C4-2B (cell line): ENCODE measurements around the gene NUTM1.
"Not testable (repeated sequence)": the region's sequence is repeated elsewhere in the genome, so short reads cannot be mapped to it uniquely, and the experiment has no call there.

Source experiments
- H3K27ac ChIP-seq: fragments of 450-650 bp; 2 replicates; pipeline ENCODE4 v1.5.1; 2017
- ZFX ChIP-seq: fragments of 450-650 bp; IDR thresholded peaks from 2 replicates; pipeline ENCODE4 v1.6.1; 2017
- TF ChIP-seq, protein P1 (sequence below): fragments of 450-650 bp; conservative IDR thresholded peaks from 2 replicates; pipeline ENCODE4 v1.5.1; 2017; ENCODE audit warnings: mild to moderate bottlenecking

Gene NUTM1

DNA sequence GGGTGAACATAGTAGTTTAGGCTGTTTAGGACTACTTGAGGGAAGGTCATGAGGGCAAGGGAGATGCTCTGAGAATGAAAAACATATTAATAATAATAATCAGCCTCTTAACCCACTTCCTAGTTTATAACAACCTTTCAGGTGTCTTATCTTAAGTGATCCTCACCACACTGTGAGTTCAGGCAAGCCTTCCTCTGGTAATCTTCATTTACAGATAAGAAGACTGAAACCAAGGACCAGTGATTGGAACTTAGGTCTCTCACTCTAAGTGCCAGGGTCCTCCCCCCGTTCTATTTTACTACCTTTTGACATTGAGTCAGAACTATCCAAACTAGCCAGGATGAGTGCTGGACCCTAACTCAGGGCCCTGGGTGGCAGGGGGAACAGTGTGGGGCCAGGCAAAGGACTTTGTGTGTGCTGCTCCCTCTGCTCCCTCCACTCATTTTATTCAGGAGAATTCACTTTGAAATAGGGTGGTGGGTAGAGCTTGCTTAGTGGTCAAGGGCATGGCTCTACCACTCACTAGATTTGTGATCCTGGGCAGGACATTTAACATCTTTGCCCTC lies 5.7 kb downstream of the NUTM1 start:
- no peak for TF ChIP-seq ZFX
- TF ChIP-seq, protein P1, sequence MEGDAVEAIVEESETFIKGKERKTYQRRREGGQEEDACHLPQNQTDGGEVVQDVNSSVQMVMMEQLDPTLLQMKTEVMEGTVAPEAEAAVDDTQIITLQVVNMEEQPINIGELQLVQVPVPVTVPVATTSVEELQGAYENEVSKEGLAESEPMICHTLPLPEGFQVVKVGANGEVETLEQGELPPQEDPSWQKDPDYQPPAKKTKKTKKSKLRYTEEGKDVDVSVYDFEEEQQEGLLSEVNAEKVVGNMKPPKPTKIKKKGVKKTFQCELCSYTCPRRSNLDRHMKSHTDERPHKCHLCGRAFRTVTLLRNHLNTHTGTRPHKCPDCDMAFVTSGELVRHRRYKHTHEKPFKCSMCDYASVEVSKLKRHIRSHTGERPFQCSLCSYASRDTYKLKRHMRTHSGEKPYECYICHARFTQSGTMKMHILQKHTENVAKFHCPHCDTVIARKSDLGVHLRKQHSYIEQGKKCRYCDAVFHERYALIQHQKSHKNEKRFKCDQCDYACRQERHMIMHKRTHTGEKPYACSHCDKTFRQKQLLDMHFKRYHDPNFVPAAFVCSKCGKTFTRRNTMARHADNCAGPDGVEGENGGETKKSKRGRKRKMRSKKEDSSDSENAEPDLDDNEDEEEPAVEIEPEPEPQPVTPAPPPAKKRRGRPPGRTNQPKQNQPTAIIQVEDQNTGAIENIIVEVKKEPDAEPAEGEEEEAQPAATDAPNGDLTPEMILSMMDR: no peak
- H3K27ac ChIP-seq: no peak overlapping the region

DNA sequence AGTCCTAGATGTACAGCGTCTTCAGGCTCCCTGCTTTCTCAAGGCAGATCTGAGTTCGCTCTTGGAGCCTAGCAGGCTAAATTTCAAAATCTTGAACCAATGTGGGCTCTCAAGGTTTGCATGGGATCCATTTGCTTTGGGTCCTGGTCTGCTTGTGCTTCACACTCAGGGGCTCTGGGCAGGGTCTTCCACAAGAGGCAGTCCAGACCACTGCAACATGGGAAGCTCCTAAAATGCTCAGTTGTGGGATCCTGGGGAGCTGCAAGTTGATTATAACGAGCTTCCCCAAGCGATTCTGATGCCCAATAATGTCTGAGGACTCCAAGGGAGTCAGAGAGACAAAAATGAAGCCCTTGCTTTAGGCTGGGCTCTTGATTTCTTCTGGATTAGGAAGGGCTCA lies 6.7 kb downstream of the NUTM1 start:
- H3K27ac ChIP-seq: no peak overlapping the region
- TF ChIP-seq ZFX: no peak
- TF ChIP-seq, protein P1: no peak

DNA sequence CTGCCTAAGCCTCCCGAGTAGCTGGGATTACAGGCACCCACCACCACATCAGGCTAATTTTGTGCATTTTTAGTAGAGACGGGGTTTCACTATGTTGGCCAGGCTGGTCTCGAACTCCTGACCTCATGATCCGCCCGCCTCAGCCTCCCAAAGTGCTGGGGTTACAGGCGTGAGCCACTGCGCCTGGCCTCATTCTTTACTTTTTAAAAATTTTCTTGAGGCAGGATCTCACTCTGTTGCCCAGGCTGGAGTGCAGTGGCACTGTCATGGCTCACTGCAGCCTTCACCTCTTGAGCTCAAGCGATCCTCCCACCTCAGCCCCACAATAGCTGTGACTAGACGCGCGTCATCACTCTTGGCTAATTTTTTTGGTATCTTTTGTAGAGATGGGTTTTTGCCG lies 9.9 kb downstream of the NUTM1 start:
- not testable (repeated sequence) for H3K27ac ChIP-seq

DNA sequence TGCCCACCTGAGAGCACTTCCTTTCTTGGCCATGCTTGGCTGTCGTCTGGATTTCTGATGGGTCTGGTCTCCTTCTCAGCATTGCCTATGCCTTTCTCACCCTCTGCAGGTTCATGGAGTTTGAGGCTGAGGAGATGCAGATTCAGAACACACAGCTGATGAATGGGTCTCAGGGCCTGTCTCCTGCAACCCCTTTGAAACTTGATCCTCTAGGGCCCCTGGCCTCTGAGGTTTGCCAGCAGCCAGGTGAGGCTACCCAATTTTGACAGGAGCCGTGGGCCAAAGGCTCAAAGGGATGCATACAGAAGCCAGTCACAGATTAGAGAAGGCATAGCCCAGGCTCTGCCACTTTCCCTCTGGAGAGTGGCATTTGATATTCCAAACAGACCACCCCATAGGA lies 10.5 kb downstream of the NUTM1 start:
- no peak overlapping the region for H3K27ac ChIP-seq
- TF ChIP-seq, protein P1: no peak
- no peak for TF ChIP-seq ZFX

DNA sequence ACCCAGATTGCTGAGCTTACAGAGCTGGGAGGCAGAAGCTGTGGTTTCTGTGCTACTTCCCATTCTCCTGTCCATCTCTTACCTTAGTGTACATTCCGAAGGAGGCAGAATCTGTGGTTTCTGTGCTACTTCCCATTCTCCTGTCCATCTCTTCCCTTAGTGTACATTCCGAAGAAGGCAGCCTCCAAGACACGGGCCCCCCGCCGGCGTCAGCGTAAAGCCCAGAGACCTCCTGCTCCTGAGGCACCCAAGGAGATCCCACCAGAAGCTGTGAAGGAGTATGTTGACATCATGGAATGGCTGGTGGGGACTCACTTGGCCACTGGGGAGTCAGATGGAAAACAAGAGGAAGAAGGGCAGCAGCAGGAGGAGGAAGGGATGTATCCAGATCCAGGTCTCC lies 11.2 kb downstream of the NUTM1 start:
- TF ChIP-seq ZFX: no peak
- TF ChIP-seq, protein P1: no peak
- no peak overlapping the region for H3K27ac ChIP-seq

DNA sequence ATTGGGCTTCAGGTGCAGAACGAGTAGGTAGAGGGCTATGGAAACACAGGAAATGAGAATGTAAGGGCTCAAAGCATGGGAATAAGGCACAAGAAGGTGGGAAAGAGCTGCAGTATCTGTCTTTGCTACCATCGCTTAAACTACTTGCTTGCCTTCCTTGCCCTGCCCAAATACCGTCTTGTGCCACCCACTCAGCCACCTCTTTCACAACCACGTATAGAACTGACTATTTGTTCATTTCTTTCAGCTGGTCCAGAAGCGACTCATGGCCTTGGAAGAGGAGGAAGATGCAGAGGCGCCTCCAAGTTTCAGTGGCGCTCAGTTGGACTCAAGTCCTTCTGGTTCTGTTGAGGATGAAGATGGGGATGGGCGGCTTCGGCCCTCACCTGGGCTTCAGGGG lies 12.1 kb downstream of the NUTM1 start:
- TF ChIP-seq, protein P1: no peak
- no peak for TF ChIP-seq ZFX
- H3K27ac ChIP-seq: no peak overlapping the region

DNA sequence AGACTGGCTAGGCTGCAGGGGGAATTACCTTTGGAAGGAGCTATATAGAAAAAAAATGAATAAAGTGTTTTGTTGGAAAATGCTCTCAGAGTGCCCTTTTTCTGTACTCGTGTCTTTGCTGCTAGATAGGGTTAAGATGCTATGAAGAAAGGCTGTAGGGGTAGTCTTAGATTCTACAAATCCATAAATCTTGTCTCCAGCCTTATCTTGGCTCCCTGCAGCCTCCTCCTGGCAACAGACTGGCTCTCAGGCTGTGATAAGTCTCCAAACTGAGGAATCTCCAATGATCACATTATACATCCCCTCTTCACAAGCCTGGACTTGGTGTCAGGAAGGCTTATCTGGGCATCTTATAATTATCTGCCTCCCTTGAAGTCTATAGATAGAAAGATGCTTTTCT lies 14.5 kb downstream of the NUTM1 start:
- H3K27ac ChIP-seq: no peak overlapping the region
- TF ChIP-seq, protein P1: no peak
- no peak for TF ChIP-seq ZFX

DNA sequence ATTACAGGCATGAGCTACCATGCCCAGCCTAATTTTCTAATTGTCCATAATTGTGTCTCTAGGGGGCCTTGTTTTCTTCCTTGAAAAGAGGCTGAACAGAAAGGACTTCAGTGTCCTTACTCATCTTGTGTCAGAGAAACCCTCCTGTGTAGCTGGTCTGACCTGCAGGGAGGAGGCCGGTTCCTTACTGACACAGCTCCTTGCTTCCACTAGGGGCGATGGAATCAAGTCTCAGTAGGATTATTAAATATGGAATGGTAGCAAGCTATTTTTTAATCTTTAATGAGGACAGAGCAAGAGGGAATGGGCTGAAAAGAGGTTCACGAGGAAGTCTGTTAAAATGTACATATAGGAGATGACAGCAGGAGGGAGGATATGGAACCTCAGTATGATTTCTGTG lies 15.3 kb downstream of the NUTM1 start:
- no peak overlapping the region for H3K27ac ChIP-seq
- TF ChIP-seq, protein P1: no peak; the same call in 1 of the 2 replicates
- TF ChIP-seq ZFX: no peak
